ENCODE data around the gene NUDT3. TPM values are rescaled to one million over a fixed set of nuclear protein-coding genes. Genes with fewer than 3 reads are reported as not detected.

Gene NUDT3
- total RNA-seq, 2 donors from 2014 or later = 28.9 to 30.8 TPM

GRCh38 chr6:34390531-34391472 is 1.7 kb downstream of the NUDT3 start:
- Histone ChIP-seq H3K27me3 (replicated peaks; ENCODE audit: insufficient read depth) (no peaks in the 10 kb centered on the region), H3K9me3 (no peaks in the 10 kb centered on the region), H3K36me3 (no peaks in the 10 kb centered on the region), H3K4me3 (peak overlapping the region; percentile 88 to 90), H3K4me1 (replicated peaks) (no peaks in the 10 kb centered on the region), H3K27ac (peak overlapping the region; percentile 90 to 91)
- WGBS = 30% methylated on average over 14 of the region's 14 CpGs
- TF ChIP-seq POLR2AphosphoS5 (IDR thresholded peaks at IDR 0.05) (peak; percentile 32), CTCF (IDR thresholded peaks at IDR 0.05) (no peak)
- intact Hi-C loops (cut with DNase I) = loop anchor here (10.0 kb wide), 1 partner anchor 76 kb away; no protein-coding TSS in a partner anchor
- DNase-seq (ENCODE audit: low spot score) = peak; percentile 12

DNA sequence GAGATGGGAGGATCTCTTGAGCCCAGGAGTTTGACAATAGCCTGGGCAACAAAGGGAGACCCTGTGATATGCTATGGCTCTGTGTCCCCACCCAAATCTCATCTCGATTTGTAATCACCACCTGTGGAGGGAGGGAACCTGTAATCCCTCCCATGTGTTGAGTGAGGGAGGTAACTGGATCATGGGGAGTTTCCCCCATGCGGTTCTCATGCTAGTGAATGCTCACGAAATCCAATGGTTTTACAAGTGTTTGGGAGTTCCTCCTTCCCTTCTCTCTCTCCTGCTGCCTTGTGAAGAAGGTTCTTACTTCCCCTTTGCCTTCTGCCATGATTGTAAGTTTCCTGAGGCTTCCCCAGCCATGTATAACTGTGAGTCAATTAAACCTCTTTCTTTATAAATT is 3.4 kb downstream of the NUDT3 start:
- DNase-seq (ENCODE audit: low spot score) = no peak
- Histone ChIP-seq H3K4me3 (no peak overlapping the region), H3K4me1 (replicated peaks) (no peaks in the 10 kb centered on the region), H3K27me3 (replicated peaks; ENCODE audit: insufficient read depth) (no peaks in the 10 kb centered on the region), H3K27ac (no peak overlapping the region), H3K36me3 (no peaks in the 10 kb centered on the region), H3K9me3 (no peaks in the 10 kb centered on the region)
- no peak for TF ChIP-seq POLR2AphosphoS5 (IDR thresholded peaks at IDR 0.05)
- no peak for TF ChIP-seq POLR2A (IDR thresholded peaks at IDR 0.05)
- no peak for TF ChIP-seq CTCF (IDR thresholded peaks at IDR 0.05)
- 81% methylated on average over 3 of the region's 3 CpGs for WGBS
- intact Hi-C loops (cut with DNase I) = loop anchor here (10.0 kb wide), 1 partner anchor 54 kb away; no protein-coding TSS in a partner anchor

GRCh38 chr6:34388421-34388820 is 4.0 kb downstream of the NUDT3 start:
- no peaks in the 10 kb centered on the region for H3K27me3 ChIP-seq (replicated peaks; ENCODE audit: insufficient read depth)
- DNase-seq (ENCODE audit: low spot score) = no peak
- H3K9me3 ChIP-seq = no peaks in the 10 kb centered on the region
- H3K4me1 ChIP-seq (replicated peaks) = no peaks in the 10 kb centered on the region
- TF ChIP-seq CTCF (IDR thresholded peaks at IDR 0.05) = no peak
- no peak for TF ChIP-seq POLR2AphosphoS5 (IDR thresholded peaks at IDR 0.05)
- no peak for TF ChIP-seq POLR2A (IDR thresholded peaks at IDR 0.05)
- no peak overlapping the region for H3K27ac ChIP-seq
- intact Hi-C loops (cut with DNase I) = loop anchor here (10.0 kb wide), 1 partner anchor 54 kb away; no protein-coding TSS in a partner anchor
- H3K4me3 ChIP-seq = no peak overlapping the region
- 61% methylated on average over 3 of the region's 3 CpGs for WGBS
- H3K36me3 ChIP-seq = no peaks in the 10 kb centered on the region

GRCh38 chr6:34386316-34387137 is 5.9 kb downstream of the NUDT3 start:
- H3K36me3 ChIP-seq = no peaks in the 10 kb centered on the region
- DNase-seq (ENCODE audit: low spot score) = no peak
- no peaks in the 10 kb centered on the region for H3K4me1 ChIP-seq (replicated peaks)
- 75% methylated on average over 4 of the region's 4 CpGs for WGBS
- H3K9me3 ChIP-seq = no peaks in the 10 kb centered on the region
- no peak overlapping the region for H3K27ac ChIP-seq
- TF ChIP-seq POLR2AphosphoS5 (IDR thresholded peaks at IDR 0.05) (no peak), POLR2A (IDR thresholded peaks at IDR 0.05) (no peak), CTCF (IDR thresholded peaks at IDR 0.05) (no peak)
- intact Hi-C loops (cut with DNase I) = loop anchor here (10.0 kb wide), 1 partner anchor 52 kb away; no protein-coding TSS in a partner anchor
- no peak overlapping the region for H3K4me3 ChIP-seq
- no peaks in the 10 kb centered on the region for H3K27me3 ChIP-seq (replicated peaks; ENCODE audit: insufficient read depth)
